Activated naive CD4-positive, alpha-beta T cell treated with anti-CD3 and anti-CD28 coated beads, Interleukin-2, amount 50 U/mL, for 16 hours (primary cell): Measurements from ENCODE around the gene ADGRD1.

ENCODE experiments used
- DNase-seq: peaks from one replicate; pipeline ENCODE4 v3.0.0-alpha.2; 2020

Gene ADGRD1

DNA sequence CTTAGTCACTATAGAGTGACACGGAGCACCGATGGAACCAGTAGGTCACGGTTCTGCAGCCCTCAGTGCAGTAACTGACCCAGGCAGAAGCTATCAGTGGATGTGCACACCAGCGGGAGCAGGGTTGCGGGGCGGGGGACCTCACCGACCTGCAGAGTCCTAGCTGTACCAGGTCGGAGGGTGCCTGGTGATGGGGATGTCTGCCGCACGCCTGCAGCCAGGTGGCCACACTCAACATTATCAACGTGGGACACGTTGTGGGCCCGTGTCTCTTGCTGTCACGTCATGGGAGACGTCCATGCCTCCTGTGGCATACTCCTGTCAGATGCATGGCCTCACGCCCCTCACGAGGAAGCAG, 55.2 kb downstream of the ADGRD1 start:
- DNase-seq: no peak

DNA sequence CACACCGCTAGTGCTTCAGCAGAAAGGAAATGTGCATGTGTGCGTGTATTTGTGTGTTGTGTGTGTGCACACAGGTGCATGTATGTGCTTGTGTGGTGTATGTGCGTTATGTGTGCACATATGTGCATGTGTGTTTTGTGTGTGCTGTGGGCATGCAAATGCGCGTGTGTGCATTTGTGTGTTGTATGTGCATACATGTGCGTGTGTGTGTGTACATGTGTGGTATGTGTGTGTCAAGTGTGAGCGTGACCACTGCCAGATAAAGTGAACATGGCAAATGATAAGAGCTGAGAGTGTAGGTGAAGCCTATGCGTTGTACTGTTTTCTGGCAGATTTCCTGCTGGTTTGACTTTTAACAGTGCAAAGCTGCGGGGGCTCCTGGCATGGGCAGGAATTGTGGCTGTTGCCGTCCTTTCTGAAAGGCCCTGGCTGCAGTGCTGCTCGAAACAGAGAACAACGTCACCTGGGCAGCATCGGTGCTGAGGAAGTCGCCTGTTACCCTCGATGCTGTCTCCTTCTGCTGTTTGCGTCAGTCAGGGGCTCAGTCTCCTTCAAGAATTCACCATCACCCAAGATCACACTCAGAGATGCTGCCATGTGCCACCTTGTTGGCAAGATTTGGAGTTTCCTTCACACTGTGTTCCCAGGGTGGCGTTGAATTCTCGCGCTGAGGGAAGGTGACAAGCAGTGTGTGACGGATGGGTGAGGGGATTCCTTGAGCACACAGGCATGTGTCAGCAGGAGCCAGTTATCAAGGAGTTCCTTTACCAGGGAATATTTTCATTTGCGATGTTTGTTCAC, 56.1 kb downstream of the ADGRD1 start:
- DNase-seq: no peak

DNA sequence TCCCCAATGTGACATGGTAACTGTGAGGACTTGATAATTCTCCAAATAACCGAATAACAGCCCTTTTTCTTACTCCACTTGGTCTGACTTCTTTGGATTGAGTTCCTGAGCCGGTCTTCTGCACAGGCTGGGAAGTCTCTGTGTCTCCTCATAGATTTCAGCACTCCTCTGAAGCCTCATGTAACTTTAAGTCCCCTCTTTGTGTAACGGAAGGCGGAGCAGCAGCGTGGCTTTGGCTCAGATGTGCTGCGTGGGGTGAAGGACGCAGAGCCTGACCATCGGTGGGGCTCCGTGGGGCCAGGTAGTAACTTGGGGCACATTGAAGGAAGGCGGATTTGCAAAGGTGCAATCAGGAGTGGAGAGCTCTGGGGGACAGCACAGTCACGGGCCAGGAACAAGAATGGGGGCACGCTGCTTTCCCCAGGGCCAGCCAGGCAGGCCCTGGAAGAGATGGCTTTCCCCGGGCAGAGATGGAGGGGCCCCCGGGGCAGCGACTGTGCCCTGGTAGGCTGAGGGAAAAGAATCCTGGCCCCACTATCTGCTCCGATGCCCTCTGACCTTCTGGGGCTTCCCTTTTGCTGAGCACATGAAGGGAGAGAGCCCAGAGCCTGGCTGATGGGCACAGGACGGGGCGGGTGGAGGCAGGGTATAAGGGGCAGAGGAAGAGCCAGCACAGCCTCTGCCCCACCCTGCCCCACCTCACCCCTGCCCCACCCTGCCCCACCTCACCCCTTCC, 56.9 kb downstream of the ADGRD1 start:
- no peak for DNase-seq

DNA sequence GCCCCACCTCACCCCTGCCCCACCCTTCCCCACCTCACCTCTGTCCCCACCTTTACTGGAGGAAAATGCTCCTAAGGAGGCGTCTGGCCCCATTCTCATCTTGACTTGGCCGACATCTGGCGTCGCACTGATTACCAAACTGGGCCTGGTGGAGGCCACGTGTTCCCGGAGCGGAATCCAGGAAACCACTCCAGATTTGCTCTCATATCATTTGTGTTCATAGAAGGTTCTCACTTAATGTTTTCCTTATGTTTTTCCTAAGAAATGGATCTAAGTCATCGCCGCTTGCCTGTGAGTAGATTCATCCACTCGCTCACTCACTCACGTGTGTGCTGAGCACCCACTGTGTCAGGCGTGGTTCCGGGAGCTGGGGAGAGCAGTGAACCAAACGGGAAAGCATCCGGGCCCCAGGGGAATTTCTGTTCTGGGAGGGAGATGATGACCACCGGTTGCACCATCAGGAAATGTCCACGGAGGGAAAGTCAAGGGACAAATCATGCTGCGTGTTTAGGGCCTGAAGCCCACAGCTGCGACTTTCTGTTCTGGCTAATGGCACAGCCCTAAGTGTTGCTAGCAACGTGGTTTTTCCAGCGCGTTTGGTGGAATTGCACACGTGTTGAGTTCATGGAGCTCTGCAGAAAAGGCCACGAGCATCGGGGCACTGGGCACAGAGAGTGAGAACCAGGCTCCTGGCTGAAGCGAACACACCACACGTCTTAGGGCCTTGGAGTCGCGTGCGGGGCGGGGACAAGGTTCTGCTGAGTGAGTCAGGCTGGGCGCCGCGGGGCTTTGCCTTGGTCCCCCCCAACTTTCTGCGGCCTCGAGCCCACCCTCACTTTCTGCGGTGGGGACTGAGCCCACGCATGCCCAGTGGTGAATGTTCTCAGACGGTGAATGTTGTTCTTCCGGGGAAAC, 57.7 kb downstream of the ADGRD1 start:
- DNase-seq: no peak

DNA sequence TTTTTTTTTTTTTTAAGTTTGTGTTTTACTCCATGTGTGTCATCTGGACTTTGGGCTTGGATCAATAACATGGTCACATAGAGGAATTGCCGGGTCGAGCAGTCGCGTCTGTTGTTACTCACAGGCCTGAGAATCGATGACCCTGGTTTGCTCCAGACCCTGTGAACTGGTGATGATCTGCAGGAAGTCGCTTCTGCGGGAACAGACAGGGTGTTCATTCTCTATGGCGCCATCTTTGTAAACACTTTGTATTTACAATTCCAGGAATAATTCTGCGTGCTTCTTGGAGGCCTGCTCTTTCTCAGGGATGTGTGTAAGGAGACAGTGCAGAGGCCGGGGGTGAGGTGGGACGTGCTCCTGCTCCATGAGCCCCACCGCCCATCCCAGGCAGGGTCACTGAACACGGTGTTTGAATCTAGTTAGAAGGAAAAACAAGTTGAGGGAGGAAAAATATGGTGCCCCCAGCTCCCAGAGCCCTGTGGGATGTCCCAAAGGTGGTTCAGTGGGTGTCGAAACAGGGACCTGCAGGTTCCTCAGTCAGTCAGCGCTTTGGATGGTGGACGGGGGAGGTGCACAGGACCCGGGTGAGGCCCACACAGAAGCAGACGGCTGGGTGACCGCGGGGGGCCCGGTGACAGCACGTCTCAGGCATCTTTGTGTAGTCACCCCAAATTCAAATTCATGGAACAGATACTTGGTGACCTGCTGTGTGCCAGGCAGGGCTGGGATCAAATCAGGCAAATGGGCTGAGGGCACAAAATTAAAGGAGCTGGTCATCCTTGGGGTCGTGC, 58.8 kb downstream of the ADGRD1 start:
- DNase-seq: no peak

DNA sequence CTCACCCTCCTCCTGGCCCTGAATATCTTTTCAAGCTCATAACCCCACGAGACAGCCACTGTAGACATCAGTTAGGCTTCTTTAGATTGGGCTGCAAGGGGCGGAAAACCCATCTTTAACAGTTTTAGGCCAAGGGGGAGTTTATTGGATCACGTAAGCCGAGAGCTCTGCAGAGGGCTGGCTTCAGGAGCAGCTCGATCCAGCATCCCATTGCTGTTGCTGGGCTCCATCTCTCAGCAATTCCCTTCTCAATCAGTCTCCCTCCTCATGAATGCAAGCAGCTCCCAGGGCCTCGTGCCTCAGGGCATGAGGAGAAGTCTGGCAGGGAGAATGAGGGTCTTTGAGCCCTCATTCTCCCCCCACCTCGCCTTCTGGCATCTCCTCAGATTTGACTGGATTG, 59.4 kb downstream of the ADGRD1 start:
- DNase-seq: no peak

DNA sequence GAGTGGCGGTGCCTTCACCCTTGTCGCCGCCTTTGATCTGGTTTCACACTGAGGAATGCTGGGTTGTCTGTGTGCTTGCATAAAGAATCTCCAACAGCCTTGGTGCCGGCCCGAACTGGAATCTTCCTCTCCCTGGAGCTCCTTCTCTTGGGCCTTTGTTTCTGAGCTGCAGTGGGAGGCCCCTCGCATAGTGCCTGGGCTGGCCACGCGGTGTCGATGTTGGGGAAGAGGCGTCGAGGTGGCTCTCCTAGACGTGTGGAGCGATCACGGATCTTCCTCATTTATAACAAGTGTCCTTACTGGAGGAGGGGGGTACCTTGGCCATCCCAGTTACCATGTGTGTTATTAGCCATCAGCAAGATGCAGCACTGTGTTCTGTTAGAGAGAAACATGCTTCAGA, 60.6 kb downstream of the ADGRD1 start:
- DNase-seq: no peak

DNA sequence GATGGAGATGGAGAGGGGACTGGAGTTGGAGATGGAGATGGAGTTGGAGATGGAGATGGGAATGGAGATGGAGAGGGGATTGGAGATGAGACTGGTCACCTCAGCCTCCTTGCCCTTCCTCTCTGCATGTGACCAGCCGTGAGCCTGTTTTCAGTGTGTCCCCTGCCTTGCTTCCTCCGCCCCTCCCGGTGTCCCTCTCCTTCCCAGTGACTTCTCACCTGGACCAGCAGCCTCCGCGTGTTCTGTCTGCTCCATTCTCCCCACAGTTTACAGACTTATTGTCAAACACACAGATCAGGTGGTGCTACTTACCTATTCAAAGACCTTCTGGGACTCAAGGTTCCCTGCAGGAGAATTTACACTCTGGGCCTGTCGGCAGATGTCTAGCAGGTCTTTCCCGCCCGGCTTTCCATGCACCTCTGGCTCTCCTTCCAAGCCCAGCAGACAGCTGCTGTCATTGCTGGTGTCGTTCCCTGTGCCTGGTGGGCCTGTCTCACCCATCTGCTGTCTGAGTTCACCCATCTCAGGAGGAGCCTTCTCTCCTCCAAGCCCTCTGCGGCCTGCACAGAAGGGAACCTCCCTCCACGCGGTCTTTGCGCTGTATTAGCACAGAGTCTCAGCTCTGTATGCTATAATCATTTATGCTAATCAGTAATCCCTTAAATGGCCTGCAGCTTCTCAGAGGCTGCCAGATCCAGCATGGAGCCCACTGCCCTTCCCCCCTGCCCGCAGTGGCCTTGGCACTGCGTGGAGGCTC, 62.1 kb downstream of the ADGRD1 start:
- no peak for DNase-seq

DNA sequence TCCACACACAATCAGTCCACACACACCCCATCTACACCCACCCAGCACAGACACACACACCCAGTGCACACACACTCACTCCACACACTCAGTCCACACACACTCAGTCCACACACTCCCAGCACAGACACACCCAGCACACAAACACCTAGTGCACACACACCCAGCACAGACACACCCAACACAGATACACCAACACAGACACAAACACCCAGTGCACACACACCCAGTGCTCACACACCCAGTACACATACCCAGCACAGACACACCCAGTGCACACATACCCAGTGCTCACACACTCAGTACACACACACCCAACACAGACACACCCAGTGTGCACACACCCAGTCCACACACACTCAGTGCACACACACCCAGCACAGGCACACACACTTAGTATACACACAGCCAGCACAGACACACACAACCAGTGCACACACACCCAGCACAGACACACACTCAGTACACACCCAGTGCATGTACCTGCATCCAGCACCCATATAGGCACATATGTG, 63.8 kb downstream of the ADGRD1 start:
- DNase-seq: no peak

DNA sequence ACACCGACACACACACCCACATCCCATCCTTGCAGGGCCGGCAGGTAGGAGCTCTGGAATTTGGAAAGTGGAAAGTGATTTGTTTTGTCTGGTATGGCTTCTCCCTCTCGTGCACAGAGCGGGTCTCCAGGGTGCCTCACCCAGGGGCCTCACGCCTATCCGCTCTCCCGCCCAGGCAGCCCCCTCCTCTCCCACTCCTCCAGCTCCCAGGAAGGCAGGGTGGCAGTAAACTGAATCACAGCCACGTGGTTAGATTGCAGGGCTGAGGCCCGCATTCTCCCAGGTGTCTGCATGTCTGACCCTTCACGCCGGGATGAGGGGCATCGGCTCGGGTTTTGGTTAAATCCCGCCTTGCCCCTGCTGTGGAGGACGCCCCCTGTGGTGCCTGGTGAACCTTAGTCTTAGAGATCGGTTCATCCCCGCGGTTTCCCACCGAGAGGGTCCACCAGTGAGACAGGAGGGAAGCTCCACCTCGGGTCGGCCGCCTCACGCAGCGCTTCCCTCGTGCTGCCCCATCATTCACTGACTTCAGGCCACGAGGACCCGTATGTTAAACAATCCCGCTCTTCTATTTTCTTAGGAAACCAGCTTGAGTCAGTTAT, 64.4 kb downstream of the ADGRD1 start:
- DNase-seq: no peak

DNA sequence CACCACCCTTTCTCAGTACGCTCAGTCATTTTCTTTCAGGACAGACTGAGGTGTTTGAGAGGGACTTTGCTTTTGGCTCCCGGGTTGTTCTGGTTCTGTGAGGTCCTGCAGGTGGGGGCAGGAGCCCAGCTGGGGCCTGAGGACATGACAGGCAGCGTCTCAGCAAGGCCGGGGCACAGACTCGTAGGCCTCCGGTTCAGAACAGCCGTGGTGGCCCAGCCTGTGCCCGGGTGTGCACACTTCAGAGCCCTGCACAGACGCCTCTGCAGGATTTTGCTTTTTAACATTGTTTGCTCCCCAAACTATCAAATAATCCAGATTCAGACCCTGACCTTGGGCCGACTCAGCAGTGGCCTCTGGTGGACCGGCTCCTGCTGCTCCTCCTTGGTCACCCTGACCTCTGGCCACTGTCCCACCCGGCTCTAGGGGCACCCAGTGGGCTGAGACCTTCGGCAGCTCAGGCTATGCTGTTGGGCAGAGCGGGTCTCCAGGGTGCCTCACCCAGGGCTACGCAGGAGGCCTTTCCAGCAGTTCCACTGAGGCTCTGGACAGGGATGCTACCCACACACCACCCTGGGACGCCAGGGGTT, 65.2 kb downstream of the ADGRD1 start:
- no peak for DNase-seq

DNA sequence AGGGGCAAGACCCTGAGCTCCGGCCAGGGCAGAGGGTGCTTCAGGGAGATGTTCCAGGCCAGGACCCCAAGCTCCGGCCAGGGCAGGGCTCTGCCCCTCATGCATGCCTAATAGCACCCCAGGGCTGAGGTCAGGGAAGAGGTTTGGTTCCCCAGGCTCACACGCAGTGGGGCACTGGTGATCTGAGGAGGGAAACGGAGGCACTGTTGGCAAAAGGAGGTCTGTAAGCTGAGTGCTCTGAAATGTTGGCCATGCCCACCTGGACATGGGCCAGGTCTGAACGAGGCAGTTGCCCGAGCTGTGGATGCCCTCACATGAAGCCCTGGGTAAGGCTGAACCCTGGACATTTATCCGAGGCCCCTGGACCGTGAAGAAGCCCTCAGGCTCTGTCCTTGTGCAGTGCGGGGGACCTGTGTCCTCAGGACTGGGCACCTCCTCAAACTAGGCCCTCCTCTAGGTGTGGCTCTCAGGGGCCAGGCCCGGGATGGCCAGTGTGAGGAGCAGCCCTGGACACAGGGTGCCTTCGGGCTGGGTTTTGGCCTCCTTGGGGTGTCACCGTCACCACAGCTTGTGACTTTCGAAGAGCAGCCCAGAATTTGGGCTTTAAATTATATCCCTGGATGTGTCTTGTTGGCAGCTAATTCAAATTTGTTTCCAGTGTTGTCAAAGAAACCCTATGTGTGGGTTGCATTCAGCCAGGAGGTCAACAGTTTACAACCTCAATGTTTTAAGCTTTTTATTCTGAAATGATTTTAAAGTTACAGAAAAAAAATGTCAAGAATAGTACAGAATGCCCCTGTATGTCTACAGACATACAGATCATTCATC, 66.8 kb downstream of the ADGRD1 start:
- no peak for DNase-seq

DNA sequence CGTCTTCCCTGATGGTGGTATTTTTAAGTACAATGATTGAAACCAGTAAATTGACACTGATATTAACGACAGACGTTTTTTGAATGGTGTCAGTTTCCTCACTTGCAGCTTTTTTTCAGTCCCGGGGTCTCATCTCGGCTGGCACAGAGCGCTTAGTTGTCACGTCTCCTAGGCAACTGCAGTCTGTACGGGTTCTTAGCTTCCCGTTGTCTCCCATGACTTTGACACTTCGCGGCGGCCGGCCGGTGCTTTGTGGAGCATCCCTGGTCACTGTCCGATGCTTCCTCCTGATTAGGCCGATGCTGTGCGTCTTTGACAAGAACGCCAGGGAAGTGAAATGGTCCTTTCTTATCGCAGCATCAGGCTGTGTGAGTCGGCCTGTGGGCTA, 67.4 kb downstream of the ADGRD1 start:
- DNase-seq: no peak

DNA sequence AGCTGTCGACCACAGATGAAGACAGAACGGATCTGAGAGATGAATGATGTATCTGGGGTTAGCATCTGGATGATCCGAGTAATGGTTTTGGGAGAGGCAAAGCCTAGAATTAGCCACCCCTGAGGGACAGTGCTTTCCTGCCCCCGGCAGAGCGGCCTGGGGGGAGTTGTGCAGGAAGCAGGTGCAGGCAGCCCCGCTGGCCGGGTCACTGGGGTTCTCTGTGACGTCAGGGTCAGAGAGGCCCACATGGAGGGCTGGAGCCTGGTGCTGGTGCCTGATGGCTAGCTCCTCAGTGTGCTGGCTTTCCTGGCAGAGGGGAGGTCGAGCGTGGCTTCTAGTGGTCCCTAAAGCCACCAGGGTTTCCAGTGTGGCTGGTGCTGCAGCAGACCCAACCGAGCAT, 70.3 kb downstream of the ADGRD1 start:
- DNase-seq: no peak

DNA sequence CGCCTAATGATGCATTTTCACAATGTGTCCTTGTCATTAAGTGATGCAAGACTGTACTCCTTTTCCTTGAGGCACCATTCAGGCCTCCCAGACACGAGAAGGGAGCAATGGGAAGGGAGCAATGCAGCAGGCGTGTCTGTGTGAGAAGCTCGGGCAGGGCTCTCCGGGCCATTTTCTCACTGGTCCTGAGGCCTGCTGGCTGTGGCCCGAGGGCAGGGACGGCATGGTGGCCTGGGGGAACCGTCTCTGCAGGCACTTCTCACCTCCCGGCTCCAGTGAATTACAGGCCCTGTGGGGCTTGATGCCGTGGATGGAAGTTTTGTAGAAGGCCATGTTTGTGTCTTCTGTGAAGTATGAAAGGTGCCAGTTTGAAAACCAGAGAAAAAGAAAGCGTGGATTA, 71.0 kb downstream of the ADGRD1 start:
- DNase-seq: no peak

DNA sequence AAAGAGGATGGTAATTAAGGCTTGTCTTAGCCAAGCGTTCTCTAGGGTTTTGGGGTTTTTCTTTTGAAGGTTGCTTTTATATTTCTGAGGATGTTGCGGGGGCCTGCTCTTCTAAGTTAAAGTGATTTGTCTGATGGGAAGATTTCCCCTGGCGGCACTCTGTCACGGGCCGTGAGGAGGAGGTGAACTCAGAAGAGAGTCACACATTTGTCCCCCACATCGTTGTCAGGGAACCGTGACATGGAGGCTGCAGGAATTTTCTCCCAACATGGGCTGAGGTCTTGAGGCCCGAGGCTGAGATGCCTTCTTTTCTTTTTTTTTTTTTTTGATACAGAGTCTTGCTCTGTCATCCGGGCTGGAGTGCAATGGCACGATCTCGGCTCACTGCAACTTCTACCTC, 71.5 kb downstream of the ADGRD1 start:
- DNase-seq: no peak

DNA sequence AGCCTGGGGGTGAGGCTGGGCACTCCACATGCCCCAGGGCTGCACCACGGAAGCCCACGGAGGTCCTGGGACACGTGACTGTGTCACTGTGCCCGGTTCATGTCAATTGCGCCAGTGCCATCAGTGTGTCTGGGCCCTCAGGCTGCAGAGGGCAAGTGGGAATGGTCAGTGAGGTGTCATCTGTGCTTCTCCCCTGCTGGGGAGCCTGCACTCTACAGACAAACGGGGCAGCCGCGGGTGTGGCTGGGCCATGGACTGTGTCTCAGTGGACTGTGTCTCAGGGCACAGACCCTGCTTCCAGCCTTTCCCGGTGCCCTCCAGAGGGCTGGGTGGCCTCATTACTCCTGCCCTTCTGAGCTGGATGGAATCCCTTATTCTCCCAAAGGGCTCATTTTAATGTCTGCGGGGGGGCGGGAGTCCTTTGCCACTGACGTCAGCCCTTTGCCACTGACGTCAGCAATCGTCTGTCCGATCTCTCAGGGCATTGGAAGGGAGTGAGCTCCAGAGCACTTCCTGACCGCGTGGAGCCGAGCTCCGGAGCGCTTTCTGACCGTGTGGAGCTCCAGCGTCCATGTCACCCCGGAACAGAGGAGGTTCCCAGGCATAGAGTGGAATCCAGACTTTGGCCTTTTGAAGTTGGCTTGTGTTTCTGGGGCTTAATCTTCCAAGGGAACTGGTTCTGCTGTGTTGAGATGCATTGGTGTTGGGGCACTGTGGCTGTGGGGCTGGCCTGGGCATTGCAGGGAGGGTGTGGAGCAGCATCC, 72.4 kb downstream of the ADGRD1 start:
- no peak for DNase-seq

DNA sequence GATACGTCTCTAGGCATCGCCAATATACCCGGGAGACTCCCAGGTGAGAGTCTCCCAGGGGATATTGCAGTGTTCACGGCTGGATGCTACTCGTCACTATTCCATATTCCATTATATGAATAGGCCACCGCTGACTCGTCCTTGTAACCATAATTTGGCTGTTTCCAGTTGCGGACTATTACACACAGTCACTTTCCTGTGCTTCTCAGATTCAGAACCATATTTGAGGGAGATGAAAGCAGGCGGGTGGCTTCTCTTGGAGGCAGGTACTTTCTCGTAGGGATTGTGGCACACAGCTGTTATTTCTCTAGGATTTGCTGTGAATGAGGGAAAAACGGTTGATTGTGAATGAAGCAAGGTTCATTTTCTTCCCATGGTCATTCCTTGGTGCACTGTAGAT, 73.0 kb downstream of the ADGRD1 start:
- no peak for DNase-seq

DNA sequence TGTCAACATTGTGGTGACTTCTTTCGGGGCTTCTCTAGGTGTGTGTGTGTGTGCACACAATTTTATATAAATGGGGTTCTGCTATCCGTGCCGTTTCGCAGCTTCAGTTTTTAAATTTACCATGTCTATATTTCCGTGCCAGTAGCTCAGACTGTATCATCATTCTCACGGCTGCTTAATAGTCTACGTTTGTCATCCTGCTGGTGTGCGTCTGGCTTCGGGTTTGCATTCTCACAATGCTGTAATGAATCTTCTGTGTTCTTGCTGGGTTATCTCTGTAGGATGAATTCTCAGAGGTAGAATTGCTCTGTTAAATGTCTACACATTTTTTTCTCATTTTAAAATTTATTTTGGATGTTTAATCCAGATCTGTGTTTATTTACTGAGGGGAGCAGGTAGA, 73.6 kb downstream of the ADGRD1 start:
- DNase-seq: no peak
